CD4-positive, alpha-beta T cell treated with Interleukin-21 for 1 hour (primary cell): ENCODE measurements around the gene ZNF281.
"Not testable (repeated sequence)": the region's sequence is repeated elsewhere in the genome, so short reads cannot be mapped to it uniquely, and the experiment has no call there.

Experiments used
- DNase-seq: peaks from one replicate; pipeline ENCODE4 v3.0.0-alpha.2; 2020

Gene ZNF281

GRCh38 chr1:200359610-200360163 is 50.1 kb downstream of the ZNF281 start:
- DNase-seq: no peak

- not testable (repeated sequence) for DNase-seq
These were observed 51.9 kb downstream of the ZNF281 start for GRCh38 chr1:200357925-200358324.

GRCh38 chr1:200355801-200356200 is 54.0 kb downstream of the ZNF281 start:
- DNase-seq: no peak
